Right cardiac atrium (tissue), 5 donors: Measurements from ENCODE around the gene NRBF2. TPM values are rescaled to one million over a fixed set of nuclear protein-coding genes. Genes with fewer than 3 reads are reported as not detected.
"Not testable (repeated sequence)": the region's sequence is repeated elsewhere in the genome, so short reads cannot be mapped to it uniquely, and the experiment has no call there.

ENCODE experiments used
- ATAC-seq, 2 donors: fragments of 200-7000 bp; cut with Tn5 transposase; one replicate each; pipeline versions ENCODE4 v1.8.0 to v1.9.1; 2020; ENCODE audit warnings: moderate library complexity in 2 of 2, mild to moderate bottlenecking in 1 of 2
- DNase-seq, 3 donors: peaks; one replicate each; pipeline ENCODE4 v3.0.0-alpha.2; 2020
- H3K27ac ChIP-seq: one replicate; pipeline ENCODE4 v1.5.1; 2013; ENCODE audit warnings: mild to moderate bottlenecking, low read length, control low read depth, moderate library complexity
- H3K27me3 ChIP-seq: one replicate; pipeline ENCODE4 v1.6.1; 2013; ENCODE audit not compliant: control insufficient read depth, insufficient read depth
- H3K4me1 ChIP-seq: one replicate; pipeline ENCODE4 v1.6.1; 2013; ENCODE audit warnings: low read length; ENCODE audit not compliant: control insufficient read depth, insufficient read depth
- H3K4me3 ChIP-seq: one replicate; pipeline ENCODE4 v1.5.1; 2013; ENCODE audit warnings: low read length, control low read depth
- H3K9me3 ChIP-seq: one replicate; pipeline ENCODE4 v1.6.1; 2013; ENCODE audit warnings: low read length; ENCODE audit not compliant: control insufficient read depth
- WGBS: extraction: QIAGEN DNeasy Blood & Tissue Kit; methylation state at CpG from one replicate; pipeline ENCODE4 v1.1.7; 2013; 5-methylcytosine and 5-hydroxymethylcytosine counted together
- intact Hi-C, 4 donors: fragments of 100-400 bp; cut with DNase I; formaldehyde crosslinking; loops; one replicate each; pipeline versions ENCODE4 v1.11.0 to v1.14.0; 2022 to 2023
- polyA plus RNA-seq: library from polyadenylated mRNA; stranded (reverse); fragments of 200-250 nt; gene quantifications from one replicate; pipeline ENCODE4 v1.2.3, GENCODE V29; 2013
- total RNA-seq, 4 donors: library from RNA; stranded (reverse); fragmentation: NEBNext Ultra II Directional; extraction: Animal tissue kit (Norgen Biotek cat#: 25700); gene quantifications; one replicate each; pipeline ENCODE4 v1.2.1, GENCODE V29; 2021
- donor health status: healthy with polysubstance abuse.
- donor health status: DM: no; HTN: yes; CAD: no.
- donor health status: DM: no; HTN: no; CAD: no.
- donor health status: DM: no; HTN: yes; CAD: no; lungs with severe emphysema.
- donor health status: DM: yes; HTN: yes; CAD: no.

The NRBF2 gene
- total and polyA plus RNA-seq, 5 donors = 7.5 to 13.4 (median 10.3) TPM

DNA sequence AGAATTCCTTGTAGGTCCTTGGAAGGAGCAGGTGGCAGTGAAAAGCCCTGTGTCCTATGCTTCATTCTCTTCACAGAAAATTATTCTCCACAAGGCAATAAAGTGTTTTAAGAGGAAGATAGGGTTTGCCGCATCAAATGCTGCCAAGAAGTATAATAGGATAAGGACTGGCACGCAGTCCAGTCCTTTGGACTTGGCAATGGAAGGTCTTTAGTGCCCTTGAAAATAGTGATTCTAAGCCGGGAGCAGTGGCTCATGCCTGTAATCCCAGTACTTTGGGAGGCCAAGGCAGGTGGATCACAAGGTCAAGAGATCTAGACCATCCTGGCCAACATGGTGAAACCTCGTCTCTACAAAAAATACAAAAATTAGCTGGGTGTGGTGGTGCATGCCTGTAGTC lies 29.9 kb upstream of the NRBF2 start:
- H3K4me3 ChIP-seq, H3K9me3 ChIP-seq, H3K27me3 ChIP-seq, DNase-seq, H3K4me1 ChIP-seq, ATAC-seq, H3K27ac ChIP-seq, intact Hi-C loops: not testable (repeated sequence)
- 70% methylated on average over 4 of the region's 4 CpGs for WGBS

DNA sequence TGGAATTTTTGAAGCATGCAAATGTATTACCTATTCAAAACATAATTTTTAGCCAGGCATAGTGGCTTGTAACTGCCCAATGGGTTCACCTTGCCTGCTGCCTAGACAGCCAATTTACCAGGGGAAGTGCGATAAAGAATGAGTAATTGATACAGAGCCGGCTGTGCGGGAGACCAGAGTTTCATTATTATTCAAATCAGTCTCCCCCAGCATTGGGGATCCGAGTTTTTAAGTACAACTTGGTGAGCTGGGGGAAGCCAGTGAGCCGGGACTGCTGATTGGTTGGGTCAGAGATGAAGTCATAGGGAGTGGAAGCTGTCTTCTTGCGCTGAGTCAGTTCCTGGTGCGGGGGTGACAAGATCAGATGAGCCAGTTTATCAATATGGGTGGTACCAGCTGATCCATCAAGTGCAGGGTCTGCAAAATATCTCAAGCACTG lies 29.1 kb upstream of the NRBF2 start:
- H3K4me1 ChIP-seq = no peaks in the 10 kb centered on the region
- WGBS = 64% methylated on average over 7 of the region's 7 CpGs
- no peak overlapping the region for H3K27ac ChIP-seq
- intact Hi-C loops = no loop called here
- ATAC-seq = no peak
- H3K4me3 ChIP-seq = no peak overlapping the region
- no peaks in the 10 kb centered on the region for H3K27me3 ChIP-seq
- no peak for DNase-seq
- no peaks in the 10 kb centered on the region for H3K9me3 ChIP-seq

GRCh38 chr10:63105225-63106110 lies 27.7 kb upstream of the NRBF2 start:
- Histone ChIP-seq H3K9me3 (no peaks in the 10 kb centered on the region), H3K27me3 (no peaks in the 10 kb centered on the region), H3K4me1 (no peaks in the 10 kb centered on the region), H3K4me3 (no peak overlapping the region), H3K27ac (no peak overlapping the region)
- DNase-seq (no peak), ATAC-seq (no peak)
- intact Hi-C loops = no loop called here
- 81% methylated on average over 11 of the region's 11 CpGs for WGBS

DNA sequence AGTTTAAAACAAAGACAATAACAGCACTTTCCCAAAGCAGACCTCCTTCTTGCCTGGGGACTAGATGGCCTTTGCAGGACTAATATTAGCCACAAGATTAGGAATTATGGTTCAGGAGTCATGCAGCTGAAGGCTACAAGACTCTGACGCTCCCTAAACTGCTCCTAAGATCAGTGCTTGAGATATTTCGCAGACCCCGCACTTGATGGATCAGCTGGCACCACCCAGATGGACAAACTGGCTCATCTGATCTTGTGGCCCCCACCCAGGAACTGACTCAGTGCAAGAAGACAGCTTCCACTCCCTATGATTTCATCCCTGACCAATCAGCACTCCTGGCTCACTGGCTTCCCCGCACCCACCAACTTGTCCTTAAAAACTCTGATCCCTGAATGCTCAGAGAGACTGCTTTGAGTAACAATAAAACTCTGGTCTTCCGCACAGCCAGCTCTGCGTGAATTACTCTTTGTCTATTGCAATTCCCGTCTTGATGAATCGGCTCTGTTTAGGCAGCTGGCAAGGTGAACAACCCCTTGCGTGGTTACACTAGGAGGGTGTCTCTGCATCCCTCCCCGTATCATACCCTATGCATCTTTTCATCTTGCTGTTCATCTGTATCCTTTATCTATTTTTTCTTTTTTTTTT lies 26.9 kb upstream of the NRBF2 start:
- 48% methylated on average over 10 of the region's 10 CpGs for WGBS
- no peaks in the 10 kb centered on the region for H3K4me1 ChIP-seq
- no peaks in the 10 kb centered on the region for H3K27me3 ChIP-seq
- intact Hi-C loops = no loop called here
- peak; percentile 59 to 65 (median 62) for DNase-seq
- H3K4me3 ChIP-seq = no peak overlapping the region
- ATAC-seq = peak in 1 of 2 donors; percentile 31
- no peak overlapping the region for H3K27ac ChIP-seq
- H3K9me3 ChIP-seq = no peaks in the 10 kb centered on the region

DNA sequence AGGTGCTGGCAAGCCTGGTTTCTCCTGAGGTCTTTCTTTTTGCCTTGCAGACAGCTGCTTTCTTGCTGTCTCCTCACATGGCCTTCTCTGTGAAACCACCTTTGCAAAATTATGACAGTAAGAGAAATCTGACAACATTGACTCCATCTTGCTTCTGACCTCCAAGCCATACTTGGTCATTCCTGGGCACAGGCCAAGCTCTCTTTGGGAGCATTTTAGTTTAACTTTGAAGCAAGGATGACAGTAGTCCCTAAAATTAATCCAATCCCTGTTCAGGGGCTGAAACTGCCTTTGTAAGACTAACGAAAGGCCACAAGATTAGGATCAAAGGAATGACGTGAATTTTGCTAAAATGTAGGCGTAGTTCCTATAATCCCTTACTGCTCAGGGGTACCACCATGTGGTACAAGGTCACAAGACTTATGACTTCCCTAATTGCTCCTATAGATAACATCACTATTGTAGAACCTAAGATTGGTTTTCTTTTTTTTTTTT lies 25.1 kb upstream of the NRBF2 start:
- intact Hi-C loops = no loop called here
- H3K4me3 ChIP-seq = no peak overlapping the region
- DNase-seq (no peak), ATAC-seq (no peak)
- H3K27ac ChIP-seq = no peak overlapping the region
- no peaks in the 10 kb centered on the region for H3K27me3 ChIP-seq
- H3K9me3 ChIP-seq = no peaks in the 10 kb centered on the region
- no peaks in the 10 kb centered on the region for H3K4me1 ChIP-seq
- 62% methylated on average over 3 of the region's 3 CpGs for WGBS

DNA sequence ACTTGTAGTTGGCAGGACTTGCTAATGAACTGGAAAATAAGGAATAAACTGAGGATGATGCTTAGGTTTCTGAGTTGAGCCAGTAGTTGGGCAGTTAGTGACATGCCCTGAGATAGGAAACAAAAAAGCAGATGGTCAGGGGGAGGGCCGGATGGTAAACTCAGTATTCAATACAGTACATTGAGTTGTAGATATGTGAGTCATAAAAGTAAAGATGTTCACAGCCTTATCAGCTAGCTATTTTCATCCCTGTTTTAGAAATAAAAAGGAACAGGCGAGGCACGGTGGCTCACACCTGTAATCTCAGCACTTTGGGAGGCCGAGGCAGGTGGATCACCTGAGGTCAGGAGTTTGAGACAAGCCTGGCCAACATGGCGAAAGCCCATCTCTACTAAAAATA lies 22.2 kb upstream of the NRBF2 start:
- WGBS = 83% methylated on average over 5 of the region's 5 CpGs

DNA sequence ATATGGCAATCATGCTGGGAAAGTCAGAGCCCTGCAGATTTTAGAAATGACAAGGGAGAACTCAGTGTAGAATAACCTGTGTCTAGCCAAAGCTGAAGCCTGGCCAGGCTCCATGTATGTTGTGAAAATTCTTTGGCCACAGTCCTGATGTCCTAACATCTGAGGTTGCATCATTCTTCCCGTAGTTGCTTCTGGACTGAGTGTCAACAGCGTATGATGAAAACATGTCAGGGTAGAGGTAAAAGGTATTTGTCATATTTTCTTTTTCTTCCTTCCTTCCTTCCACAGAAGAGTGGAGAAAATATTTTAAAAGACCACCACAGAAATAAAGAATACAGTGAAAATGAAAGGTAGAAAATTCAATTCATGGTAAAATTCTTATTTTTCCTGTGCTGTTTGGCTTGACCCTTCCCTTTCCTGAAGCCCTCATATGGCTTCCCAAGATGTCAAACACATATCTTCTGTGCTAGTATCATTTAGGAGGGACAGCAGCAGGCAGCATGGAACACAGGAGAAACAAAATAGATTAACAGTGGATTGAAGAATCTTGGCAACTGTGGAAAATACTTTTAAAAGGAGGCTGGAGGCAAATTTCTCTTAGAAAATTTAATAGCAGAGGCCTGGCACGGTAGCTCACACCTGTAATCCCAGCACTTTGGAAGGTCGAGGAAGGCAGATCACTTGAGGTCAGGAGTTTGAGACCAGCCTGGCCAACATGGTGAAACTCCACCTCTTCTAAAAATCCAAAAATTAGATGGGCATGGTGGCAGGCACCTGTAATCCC lies 18.9 kb upstream of the NRBF2 start:
- ATAC-seq (peak; percentile 82), DNase-seq (peak; percentile 73 to 88 (median 84))
- intact Hi-C loops = no loop called here
- Histone ChIP-seq H3K27me3 (no peaks in the 10 kb centered on the region), H3K4me1 (peaks cover 4% of the 10 kb centered on the region), H3K27ac (peak overlapping the region; percentile 75), H3K4me3 (no peak overlapping the region), H3K9me3 (no peaks in the 10 kb centered on the region)
- 38% methylated on average over 4 of the region's 4 CpGs for WGBS

More for the DNA sequence above, 22.2 kb upstream of the NRBF2 start:
- Histone ChIP-seq H3K4me1 (peaks cover 4% of the 10 kb centered on the region), H3K27ac (no peak overlapping the region), H3K4me3 (no peak overlapping the region), H3K27me3 (no peaks in the 10 kb centered on the region), H3K9me3 (no peaks in the 10 kb centered on the region)
- no peak for DNase-seq
- no peak for ATAC-seq
- intact Hi-C loops = no loop called here

DNA sequence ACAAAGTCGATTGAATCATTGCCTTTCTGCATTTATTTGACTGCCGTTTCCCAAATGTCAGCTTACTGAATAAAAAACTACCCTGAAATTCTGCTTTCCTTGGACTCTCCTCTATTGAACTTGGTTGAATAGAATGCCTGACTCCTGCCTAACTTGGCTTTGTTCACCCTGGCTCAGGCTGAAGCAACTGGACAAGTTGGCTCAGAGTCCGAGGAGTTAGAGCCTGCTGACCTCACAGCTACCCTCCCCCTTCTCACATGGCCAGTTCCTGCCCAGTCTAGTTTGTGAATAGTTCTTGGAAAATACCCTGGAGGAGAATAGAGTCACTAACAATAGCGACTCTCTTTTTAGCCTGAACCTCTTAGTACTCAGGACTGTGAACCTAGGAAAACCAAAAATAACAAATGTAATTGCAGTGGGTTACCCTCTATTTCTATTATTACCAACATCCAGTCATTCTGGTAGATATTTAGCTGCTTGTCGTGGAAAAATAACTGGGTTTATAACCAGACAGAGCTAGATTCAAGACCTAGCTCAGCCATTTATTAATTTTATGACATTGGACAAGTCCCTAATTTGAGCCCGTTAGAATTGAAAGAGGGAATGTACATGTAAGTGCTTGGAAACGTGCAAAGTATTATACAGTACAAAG lies 17.3 kb upstream of the NRBF2 start:
- peak; percentile 87 to 91 (median 88) for DNase-seq
- Histone ChIP-seq H3K27me3 (no peaks in the 10 kb centered on the region), H3K4me3 (no peak overlapping the region), H3K4me1 (peaks cover 4% of the 10 kb centered on the region), H3K9me3 (no peaks in the 10 kb centered on the region), H3K27ac (peak overlapping the region; percentile 82)
- ATAC-seq = peak; percentile 97
- intact Hi-C loops = no loop called here
- WGBS = 23% methylated on average over 7 of the region's 7 CpGs

DNA sequence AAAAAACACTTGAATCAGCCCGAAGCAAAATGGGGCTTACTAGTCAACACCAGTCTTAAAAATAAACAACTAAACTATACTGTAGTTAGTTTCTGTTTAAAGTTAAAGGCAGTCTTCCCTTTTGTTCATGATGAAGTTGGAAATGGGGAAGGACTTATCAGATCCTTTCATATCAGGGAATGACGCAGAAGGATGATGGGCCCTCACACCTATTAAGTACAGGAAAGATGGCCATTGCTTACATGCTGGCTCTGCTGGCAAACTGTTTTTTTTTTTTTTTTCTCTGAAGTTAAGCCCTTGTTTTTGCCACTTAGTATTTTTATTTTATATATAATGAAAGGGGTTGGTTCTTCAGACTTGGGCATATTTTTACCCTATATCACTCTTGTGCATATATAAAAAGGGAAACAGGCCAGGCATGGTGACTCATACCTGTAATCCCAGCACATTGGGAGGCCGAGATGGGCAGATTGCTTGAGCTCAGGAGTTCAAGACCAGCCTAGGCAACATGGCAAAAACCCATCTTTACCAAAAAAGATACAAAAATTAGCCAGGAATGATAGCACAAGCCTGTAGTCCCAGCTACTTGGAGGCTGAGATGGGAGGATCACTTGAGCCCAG lies 16.6 kb upstream of the NRBF2 start:
- Histone ChIP-seq H3K4me3 (no peak overlapping the region), H3K9me3 (no peaks in the 10 kb centered on the region), H3K27ac (no peak overlapping the region), H3K27me3 (no peaks in the 10 kb centered on the region), H3K4me1 (peaks cover 4% of the 10 kb centered on the region)
- intact Hi-C loops = no loop called here
- WGBS = 74% methylated on average over 3 of the region's 3 CpGs
- DNase-seq (no peak), ATAC-seq (no peak)

GRCh38 chr10:63119041-63119440 lies 14.1 kb upstream of the NRBF2 start:
- intact Hi-C loops = no loop called here
- H3K27me3 ChIP-seq = no peaks in the 10 kb centered on the region
- ATAC-seq = no peak
- H3K27ac ChIP-seq = no peak overlapping the region
- DNase-seq = no peak
- no peak overlapping the region for H3K4me3 ChIP-seq
- H3K4me1 ChIP-seq = peaks cover 4% of the 10 kb centered on the region
- no peaks in the 10 kb centered on the region for H3K9me3 ChIP-seq
